HG02943 (cell line): ENCODE measurements around the gene HOXA3.

ENCODE experiments used
- ATAC-seq: cut with Tn5 transposase; IDR thresholded peaks from one replicate; pipeline ENCODE4 v1.9.1; 2021; ENCODE audit warnings: mild to moderate bottlenecking, low read depth, moderate library complexity; ENCODE audit not compliant: unreplicated experiment

HOXA3 gene

DNA sequence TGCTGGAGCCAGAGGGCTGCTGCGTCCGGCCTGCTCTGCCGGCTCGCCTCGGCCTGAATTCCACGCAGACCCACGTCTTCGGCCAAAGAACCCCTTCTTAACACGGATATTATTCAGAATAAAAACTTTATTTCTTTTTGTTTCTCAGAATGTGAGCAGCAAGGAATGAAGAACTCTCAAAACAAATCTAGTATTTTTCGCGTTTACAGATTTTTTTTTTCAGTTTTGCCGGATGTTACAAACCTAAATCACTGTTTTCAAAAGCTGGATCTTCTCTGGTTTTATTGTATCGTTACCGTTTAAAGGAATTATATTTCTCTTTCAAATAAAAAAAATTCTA, 45.5 kb downstream of the HOXA3 start:
- ATAC-seq, result no peak

DNA sequence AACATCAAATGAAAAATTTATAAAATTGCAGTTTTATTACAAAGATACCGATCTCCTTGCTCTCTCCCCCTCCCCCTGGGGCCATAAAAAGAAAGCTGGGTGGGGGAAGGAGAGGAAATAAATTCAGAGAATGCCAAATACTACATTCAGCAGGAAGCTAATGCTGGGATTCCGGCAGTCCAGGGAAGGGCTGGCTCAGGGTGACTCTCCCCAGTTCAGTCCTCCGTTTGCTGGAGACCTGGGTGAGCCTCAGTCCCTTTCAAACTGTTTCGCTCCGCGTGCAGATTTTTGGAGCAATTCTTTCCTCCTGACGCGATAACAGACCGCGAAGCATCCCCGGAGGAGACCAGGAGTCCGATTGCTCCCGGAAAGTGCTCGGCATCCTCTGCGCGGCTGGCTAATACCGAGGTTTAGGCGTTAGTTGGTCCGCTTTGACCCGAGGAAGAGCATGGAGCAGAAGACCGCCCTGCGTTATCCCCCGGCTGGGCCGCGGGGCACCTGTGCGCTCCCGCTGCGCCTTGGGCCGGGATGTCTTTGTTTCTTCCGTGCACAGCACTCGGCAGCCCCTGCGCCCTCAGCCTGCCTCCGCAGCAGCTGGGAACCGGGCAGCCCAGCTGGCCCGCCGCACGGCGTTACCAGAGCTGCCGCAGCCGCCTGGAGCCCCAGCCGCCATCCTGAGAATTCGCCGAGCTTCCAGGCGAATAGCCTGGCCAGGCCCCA, 46.0 kb downstream of the HOXA3 start:
- ATAC-seq, result no peak

DNA sequence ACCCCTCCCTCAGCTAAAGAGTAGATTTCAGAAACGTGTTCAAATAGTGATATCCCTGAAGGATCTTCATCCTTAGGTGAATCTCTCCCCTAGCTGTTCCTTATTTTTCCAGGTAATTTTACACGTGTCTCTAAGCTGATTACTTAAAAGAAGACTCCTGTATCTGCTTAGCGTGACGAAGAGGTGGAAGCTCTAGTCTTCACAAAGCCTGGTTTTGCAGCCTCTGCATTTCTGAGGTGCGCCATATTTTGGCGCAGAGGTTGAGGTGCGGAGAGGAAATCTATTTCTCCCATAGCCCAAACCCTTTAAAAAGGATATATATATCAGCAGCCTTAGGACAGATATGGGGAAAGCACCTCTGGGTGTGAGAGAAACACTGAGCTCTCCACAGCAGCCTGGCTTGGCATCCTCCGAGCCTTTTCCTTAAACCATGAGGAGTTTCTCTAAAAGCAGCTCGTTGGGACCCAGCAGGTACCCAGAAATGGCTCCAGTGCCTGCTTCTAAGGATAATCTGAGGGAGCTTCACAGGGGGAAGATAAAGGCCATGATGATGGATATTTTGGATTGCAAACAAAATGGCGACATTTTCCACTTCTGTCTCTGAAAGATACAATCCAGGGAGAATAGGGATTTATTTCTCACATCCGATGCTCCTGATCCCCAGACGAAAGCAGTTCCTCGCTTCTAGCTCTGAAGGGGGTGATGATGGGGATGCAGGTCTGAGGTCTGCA, 46.9 kb downstream of the HOXA3 start:
- no peak for ATAC-seq

DNA sequence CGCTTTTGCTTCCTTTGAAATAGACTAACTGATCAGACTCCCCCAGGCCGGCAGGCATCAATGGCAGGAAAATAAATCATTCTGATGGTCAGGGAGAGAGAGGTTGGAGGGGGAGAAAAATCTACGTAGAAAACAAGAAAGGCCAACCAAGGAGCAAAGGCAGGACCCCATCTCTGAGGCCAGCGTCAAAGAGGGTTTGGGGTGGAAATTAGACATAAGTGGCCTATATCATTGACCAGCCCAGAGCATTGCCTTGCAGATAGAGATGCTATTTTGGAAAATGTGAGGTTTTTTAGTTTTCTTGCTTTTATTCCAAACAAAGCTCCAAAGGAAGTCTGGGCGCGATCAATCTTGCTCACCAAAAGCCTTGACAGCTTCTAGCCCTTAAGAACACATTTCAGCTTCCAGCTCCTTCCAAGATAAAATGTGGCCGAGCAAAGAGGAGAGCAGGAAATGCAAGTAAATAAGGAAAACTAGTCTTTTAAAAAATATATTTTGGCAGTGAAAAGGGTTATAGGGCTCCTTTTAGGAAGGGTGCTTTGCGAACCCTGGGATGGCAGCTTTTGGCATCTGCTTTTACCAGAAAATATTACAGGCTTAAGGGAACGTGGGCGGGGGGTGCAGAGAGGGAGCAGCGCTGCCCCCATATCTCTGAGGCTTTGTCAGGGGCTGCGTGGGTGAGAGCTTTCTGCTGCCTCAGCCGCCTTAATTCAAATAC, 47.9 kb downstream of the HOXA3 start:
- ATAC-seq, result no peak

DNA sequence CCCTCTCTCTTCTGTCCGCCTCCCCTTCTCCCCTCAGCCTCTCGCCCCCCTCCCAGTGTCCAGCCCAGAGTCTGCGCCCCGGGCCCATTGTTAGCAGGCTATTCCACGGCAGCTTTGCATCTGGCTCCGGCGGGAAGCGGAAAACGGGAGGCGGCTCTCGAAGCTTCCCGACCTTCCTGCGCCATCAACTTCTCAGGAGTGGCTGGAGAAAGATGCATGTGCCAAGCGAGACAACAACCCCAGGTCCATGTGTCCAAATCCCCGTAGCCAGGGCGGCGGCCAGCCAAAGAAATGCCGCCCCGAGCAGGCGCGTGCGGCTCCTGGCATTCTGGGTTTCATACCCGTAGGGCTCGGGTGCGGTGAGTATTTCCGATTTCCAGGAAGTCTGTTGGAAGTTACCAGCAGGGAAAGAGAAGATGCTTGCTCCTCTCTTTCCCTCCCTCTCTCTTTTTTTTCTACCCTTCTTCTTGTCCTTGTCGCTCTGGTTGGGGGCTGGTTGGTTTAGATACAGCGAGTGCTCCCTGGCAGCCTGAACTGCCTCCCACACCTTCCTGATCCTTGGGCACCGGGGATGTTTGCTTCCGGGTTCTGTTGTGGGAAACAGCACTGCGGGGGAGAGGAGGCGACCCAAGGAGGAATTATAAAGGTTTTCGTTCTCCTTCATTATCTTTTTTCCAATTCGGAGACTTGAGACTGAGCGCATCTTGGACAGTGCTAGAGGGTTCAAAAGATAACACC, 48.7 kb downstream of the HOXA3 start:
- ATAC-seq, result no peak

DNA sequence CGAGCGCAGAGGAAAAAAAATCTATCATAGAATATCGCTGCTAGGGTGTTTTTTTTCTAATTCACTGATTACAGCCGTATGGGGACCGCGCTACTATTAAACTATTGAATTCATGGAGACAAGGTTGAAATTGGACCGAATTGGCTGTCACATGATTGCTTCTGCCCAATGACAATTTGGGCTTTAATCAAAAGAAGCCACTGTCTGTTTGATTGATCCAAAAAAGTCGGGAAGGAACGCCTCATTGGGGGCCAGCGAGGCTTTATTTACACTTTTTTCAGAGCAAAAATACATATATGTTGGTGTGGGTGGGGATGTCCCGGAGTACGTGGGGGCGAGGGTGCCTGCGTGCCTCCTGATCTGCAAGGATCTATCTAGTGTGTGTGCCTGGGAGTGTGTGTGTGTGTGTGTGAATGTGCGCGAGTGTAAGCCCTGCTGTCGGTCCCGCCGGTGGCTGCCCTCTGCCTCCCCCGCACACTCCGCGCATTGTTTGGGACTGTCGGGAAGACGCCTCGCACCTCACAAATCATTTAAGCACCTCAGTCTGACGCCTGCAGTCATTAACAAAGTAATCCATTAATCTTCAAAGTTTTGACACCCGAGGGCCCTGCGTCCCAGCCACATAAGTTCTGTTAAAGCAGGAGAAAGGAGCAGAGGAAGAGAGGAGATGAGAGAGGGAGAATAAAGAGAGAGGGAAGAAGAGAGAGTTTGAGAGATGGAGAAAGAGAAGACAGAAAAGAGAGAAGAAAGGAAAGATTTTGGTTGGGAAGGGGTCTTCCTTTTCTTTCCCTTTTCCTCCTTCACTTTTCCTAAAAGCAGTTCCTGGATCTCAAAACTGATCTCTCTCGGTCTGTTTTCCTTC, 49.6 kb downstream of the HOXA3 start, which contains the start of gene HOXA2:
HOXA2 (minus strand) TSS at position 103 of the 862 bp plus-strand sequence. CDS start 183 bp downstream, outside the sequence.
- no peak for ATAC-seq

DNA sequence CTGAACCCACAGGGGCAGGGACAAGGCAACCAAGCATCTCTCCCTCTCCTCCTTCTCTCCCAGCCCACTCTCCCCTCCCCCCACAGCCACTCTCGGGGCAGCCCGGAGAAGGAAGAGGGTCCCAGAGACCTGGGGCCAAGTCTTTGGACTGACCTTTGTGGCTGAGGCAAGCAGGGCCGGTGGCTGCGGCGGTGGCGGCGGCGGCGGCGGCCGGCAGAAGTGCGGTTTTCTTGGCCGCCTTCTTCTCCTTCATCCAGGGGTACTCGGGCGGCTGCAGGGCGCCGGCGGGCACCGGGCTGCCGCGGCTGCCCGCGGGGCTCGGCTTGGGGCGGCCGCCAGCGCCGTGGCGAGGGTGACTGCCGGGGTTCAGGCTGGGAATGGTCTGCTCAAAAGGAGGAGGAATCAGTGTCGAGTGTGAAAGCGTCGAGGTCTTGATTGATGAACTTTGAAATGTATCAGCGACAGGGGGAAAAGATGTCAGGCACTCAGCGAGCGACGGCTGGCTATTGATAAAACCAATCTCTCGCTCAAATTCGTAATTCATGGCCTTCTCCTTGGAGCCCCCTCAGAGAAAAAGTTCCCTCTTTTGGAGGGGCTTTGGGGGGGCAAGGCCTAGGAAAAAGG, 50.3 kb downstream of the HOXA3 start:
- ATAC-seq, result no peak

DNA sequence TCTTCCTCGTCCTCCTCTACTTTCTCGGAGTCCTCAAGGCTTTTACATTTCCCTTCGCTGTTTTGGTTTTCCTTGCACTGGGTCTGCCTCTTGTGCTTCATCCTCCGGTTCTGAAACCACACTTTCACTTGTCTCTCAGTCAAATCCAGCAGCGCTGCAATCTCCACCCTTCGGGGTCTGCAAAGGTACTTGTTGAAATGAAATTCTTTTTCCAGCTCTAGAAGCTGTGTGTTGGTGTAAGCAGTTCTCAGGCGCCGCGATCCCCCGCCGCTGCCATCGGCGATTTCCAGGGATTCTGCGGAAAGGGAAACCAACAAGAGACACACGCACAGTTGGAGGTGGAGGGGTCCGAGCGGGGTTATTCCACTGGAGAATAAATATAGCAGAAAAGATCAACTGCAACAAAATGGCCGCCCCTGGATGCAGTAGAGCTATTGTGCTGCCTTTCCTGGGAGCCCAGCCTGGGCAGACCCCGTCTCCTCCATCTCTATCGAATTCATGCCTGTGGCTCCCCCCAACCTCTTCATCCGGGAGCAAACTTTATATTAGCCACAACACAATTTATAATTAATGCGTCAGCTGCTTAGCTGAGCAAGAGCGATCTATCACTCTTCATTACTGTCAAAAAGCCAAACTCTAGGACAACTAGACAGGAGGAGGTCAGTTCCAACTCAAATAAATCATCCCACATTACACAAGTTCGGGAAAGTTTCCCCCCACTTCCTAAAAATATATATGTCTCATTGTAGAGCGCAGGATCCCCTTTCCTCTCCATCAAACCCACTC, 51.0 kb downstream of the HOXA3 start:
- no peak for ATAC-seq

DNA sequence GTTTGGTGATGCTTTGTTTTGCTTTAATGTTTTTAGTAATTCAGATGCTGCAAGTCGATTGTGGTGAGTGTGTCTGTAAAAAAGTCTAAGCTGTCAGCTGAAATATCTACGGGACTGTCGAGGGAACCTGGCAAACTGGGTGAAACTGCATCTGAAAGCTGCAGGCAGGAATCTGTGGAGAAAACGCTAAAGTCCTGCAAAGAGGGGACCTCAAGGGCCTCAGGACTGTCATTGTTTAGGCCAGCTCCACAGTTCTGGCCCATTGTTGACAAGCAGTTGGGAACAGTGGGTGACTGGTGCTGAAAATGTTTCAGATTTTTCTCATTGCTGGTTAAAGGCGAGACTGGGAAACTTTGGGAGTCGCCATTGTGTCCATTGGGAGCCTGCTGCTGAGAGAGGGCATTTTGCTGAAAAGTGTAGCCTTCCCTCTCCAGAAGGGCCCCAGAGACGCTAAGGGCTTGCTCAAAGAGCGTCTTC, 51.7 kb downstream of the HOXA3 start:
- ATAC-seq, result no peak

GRCh38 chr7:27099453-27100370, 52.7 kb downstream of the HOXA3 start:
- no peak for ATAC-seq

DNA sequence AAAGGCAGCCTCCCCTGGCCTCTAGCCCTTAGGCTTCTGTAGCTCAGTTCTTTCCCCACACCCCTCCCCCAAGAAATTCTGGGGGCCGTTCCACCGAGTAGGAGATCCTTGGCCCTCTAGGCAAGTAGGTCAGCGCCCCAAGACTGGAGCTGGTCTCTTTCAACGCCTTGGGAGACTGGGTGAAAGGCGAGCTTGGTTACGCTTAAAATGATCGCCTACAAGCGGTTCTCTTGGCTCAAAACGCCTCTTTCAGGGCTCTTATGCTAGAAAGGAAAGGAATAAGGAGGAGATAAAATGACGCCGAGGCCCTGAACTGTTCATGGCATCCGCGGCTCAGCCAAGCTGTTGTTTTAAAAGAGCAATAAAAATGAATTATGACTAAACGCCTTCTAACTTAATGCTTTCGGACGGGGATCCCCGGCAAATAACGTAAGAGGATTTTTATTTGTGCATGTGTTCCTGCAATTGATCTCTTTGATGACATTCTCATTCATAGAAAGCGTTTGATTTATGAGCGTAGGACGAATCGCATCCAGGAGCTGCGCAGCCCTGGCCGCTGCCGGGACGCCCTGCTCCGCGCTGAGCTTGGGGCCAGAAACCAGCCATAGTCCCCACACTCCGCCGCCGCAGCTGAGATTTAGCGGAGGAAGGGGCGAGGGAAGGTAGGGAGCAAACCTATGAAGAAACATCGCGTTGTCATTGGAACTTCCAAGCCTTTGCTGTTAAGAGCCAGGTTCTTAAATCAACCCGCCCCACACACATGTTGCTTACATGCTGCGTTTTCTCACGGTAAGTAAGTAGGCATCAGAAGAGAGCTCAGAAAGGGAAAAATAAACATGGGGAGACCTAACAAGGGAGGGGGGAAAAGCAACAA, 53.6 kb downstream of the HOXA3 start:
- ATAC-seq, result no peak

DNA sequence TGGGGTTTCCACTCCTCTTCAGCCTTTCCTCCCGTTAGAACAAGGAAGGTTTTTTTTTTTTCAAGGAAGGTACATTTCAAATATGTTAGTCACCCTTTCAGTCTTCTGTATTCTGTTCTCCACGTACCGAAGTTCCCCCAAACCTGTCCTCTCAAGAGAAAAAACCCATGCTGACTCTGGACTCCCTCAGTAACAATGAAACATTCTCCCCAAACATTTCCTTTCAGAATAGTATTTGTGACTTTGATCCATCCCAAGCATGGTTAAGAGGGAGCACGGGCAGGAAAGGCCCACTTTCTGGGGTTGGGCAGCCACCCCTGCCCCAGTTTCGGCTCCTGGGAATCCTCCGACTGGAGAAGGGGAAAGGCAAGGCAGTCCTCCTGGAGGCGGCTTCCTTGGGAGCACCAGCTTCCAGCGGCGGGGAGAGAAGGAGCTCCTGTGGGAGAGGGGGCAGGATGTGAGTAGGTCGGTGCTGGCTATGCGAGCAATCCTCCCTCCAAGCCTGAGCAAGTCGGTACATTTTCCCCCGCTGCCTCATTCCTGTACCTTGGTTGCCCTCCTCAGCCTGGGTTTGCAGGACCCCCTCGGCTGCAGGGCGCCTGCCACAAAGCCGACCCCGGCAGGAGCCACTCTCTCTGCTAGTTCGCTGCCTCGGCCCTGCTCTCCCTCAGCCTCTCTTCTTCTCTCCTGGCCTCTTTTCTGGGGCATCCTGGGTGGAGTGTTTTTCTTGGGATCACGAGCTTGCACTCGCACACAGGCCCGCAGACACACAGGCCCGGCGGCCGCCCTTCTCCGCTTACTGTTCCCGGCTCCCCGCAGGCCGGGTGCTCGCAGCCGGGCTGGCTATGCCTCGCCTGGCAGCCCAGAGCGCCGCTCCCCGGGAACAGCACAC, 54.5 kb downstream of the HOXA3 start:
- no peak for ATAC-seq

DNA sequence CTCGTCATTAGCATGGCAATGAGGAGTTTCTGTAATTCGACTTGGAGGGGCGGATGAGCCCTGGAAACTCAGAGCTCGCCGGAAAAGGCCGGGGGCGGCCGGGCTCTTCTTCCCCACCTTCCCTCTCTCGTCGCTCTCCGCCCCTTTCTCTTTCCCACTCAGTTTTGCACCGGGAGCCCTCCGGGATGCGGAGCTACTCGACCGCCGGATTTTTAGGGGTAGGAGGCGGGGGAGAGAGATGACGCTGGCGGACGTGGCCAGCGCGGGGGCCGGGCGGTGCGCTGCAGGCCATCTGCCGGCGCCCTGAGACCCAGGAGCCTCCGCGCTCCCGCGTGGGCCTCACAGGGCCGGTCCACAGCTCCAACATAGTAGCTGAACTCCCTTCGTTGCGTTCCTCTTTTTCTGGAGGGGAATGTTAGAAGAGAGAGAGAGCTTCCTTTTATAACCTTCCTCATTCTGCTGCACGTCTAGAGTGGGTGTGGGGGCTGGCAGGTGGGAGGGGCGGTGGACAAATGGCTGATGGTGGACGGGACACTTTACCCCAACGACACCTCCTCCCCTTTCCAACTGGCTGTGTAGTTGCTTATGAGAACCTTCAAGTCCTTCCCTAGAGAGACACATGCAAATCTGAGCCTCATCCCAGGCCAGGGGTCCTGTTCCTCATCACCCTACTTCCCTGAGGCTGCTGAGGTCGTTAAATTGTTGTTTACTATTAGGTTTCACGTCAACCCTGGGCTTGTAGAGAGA, 55.4 kb downstream of the HOXA3 start:
- ATAC-seq, result no peak

DNA sequence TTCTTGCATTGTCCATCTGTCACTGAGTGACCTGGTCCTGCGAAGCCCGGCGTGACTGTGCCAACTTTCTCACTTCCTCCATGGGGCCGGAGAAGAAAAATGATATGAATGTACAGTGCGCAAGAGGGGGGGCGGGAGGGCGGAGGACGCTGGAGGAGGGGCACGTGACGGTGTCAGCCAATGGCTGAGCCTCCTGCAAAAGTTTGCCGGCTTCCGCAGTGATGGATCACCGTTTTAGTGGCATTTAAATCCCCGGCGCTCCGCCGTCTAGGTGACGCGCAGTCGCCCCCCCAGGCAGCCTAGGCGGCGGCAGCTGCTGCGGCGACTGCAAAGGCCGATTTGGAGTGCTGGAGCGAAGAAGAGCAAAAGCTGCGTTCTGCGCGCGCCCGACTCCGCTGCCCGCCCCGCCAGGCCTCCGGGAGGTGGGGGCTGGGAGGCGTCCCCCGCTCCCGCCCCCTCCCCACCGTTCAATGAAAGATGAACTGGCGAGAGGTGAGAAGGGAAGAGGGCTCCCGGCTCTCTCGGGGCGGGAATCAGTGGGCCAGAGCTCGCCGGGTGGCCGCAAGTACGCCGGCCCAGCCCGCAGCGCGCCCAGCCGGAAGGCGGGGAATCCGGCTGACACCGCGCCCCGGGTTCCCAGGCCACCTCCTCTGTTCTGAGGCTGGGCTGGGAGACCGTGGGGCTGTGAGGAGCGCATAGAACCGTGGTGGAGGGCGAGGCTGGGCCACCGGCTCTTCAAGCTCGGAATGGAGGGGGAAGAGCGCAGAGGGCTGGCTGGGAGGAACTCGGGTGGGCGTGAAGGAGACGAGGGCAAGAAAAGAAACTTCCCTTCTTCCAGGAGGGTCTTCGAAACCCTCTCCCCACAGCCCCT, 56.3 kb downstream of the HOXA3 start, which contains the start of gene HOXA1:
HOXA1 (minus strand) TSS at position 104 of the 871 bp plus-strand sequence; CDS start at position 16, 88 bp downstream.
- ATAC-seq, result peak; percentile 88
